ENCODE data around the gene COL4A2.

DNA sequence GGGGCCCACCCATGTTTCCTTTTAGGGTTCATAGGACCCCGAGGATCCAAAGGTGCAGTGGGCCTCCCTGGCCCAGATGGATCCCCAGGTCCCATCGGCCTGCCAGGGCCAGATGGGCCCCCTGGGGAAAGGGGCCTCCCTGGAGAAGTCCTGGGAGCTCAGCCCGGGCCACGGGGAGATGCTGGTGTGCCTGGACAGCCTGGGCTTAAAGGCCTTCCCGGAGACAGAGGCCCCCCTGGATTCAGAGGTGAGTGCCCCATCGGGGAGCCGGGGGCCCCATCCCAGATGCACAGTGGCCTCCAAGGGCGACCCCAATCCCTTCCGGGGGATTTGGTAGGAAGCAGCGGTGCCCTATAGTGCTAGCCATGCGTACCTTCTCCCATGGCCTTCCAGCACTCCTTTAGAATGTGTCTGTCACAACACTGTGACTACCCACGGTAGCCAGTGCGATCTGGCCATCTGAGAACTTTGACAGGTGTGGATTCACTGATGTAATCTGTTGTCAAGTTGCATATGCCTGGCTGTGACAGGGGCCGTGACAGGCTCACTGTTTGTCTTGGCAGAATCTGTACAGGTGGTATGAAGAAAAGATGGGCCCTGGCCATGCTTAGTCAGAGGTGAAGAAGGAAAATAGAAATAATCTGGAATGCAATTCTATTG, 165.9 kb downstream of the COL4A2 start:
- TF ChIP-seq MAX (IDR thresholded peaks at IDR 0.05), result no peak
- no peak for TF ChIP-seq ZNF274 (IDR thresholded peaks at IDR 0.05; ENCODE audit: low read depth, low read length)
- no peak for TF ChIP-seq EZH2 (IDR thresholded peaks at IDR 0.05)
- TF ChIP-seq CTCF (IDR thresholded peaks at IDR 0.05 in 2 of 3, conservative IDR thresholded peaks at IDR 0.05 in 1 of 3; ENCODE audit: borderline replicate concordance in 1 of 3, insufficient read depth in 1 of 3, low read depth in 2 of 3, low read length in 2 of 3), result no peak
